GM21723 (cell line): ENCODE measurements around the gene SLC8A3.

Experiments used
- ATAC-seq: cut with Tn5 transposase; IDR thresholded peaks from one replicate; pipeline ENCODE4 v1.9.1; 2021; ENCODE audit warnings: mild to moderate bottlenecking, moderate library complexity; ENCODE audit not compliant: unreplicated experiment

The SLC8A3 gene

GRCh38 chr14:70121521-70121920 is 67.2 kb downstream of the SLC8A3 start:
- no peak for ATAC-seq

- no peak for ATAC-seq
Measured at GRCh38 chr14:70118064-70118463, 70.7 kb downstream of the SLC8A3 start.

- ATAC-seq, result no peak
Measured at GRCh38 chr14:70116278-70116677, 72.5 kb downstream of the SLC8A3 start.

- no peak for ATAC-seq
Measured at GRCh38 chr14:70114621-70115156, 74.1 kb downstream of the SLC8A3 start.

GRCh38 chr14:70113211-70113610 is 75.5 kb downstream of the SLC8A3 start:
- no peak for ATAC-seq

GRCh38 chr14:70108419-70108818 is 80.3 kb downstream of the SLC8A3 start:
- no peak for ATAC-seq

- ATAC-seq, result no peak
Measured at GRCh38 chr14:70107309-70107708, 81.4 kb downstream of the SLC8A3 start.

- ATAC-seq, result no peak
Measured at GRCh38 chr14:70100071-70100470, 88.7 kb downstream of the SLC8A3 start.

GRCh38 chr14:70098250-70098809 is 90.4 kb downstream of the SLC8A3 start:
- ATAC-seq, result no peak

GRCh38 chr14:70097576-70098249 is 91.0 kb downstream of the SLC8A3 start:
- ATAC-seq, result no peak

- ATAC-seq, result no peak
Measured at GRCh38 chr14:70096866-70097265, 91.9 kb downstream of the SLC8A3 start.

- no peak for ATAC-seq
Measured at GRCh38 chr14:70094631-70095030, 94.1 kb downstream of the SLC8A3 start.

GRCh38 chr14:70094106-70094505 is 94.6 kb downstream of the SLC8A3 start:
- ATAC-seq, result no peak

- ATAC-seq, result no peak
Measured at GRCh38 chr14:70093156-70093555, 95.6 kb downstream of the SLC8A3 start.

- no peak for ATAC-seq
Measured at GRCh38 chr14:70087380-70087697, 101.4 kb downstream of the SLC8A3 start.

GRCh38 chr14:70086685-70087379 is 101.9 kb downstream of the SLC8A3 start:
- ATAC-seq, result no peak

- ATAC-seq, result no peak
Measured at GRCh38 chr14:70084226-70084625, 104.5 kb downstream of the SLC8A3 start.

GRCh38 chr14:70082394-70082793 is 106.4 kb downstream of the SLC8A3 start:
- no peak for ATAC-seq

- no peak for ATAC-seq
Measured at GRCh38 chr14:70080076-70080475, 108.7 kb downstream of the SLC8A3 start.

GRCh38 chr14:70078329-70078728 is 110.4 kb downstream of the SLC8A3 start:
- no peak for ATAC-seq

- no peak for ATAC-seq
Measured at GRCh38 chr14:70077720-70078119, 111.0 kb downstream of the SLC8A3 start.

GRCh38 chr14:70077005-70077404 is 111.7 kb downstream of the SLC8A3 start:
- no peak for ATAC-seq
